ENCODE measurements around the gene PODN.

GRCh38 chr1:53071167-53071865 is 9.3 kb downstream of the PODN start:
- no peak for TF ChIP-seq POLR2A (IDR thresholded peaks at IDR 0.05)
- TF ChIP-seq, protein P1, sequence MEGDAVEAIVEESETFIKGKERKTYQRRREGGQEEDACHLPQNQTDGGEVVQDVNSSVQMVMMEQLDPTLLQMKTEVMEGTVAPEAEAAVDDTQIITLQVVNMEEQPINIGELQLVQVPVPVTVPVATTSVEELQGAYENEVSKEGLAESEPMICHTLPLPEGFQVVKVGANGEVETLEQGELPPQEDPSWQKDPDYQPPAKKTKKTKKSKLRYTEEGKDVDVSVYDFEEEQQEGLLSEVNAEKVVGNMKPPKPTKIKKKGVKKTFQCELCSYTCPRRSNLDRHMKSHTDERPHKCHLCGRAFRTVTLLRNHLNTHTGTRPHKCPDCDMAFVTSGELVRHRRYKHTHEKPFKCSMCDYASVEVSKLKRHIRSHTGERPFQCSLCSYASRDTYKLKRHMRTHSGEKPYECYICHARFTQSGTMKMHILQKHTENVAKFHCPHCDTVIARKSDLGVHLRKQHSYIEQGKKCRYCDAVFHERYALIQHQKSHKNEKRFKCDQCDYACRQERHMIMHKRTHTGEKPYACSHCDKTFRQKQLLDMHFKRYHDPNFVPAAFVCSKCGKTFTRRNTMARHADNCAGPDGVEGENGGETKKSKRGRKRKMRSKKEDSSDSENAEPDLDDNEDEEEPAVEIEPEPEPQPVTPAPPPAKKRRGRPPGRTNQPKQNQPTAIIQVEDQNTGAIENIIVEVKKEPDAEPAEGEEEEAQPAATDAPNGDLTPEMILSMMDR (IDR thresholded peaks at IDR 0.05), result no peak
- TF ChIP-seq POLR2AphosphoS5 (IDR thresholded peaks at IDR 0.05), result no peak
